Keratinocyte (primary cell): ENCODE data around the gene CTAGE1. TPM values are rescaled to one million over a fixed set of nuclear protein-coding genes. Genes with fewer than 3 reads are reported as not detected.
"Not testable (repeated sequence)": the region's sequence is repeated elsewhere in the genome, so short reads cannot be mapped to it uniquely, and the experiment has no call there.

Experiments
- DNase-seq: peaks from one replicate; pipeline ENCODE4 v3.0.0-alpha.2; 2011; ENCODE audit warnings: low read depth, missing footprints, low spot score
- FAIRE-seq: peaks from 2 replicates; lab custom pipeline; 2011; peaks lifted over from hg19 to GRCh38; lab: Jason Lieb, UNC
- H2AFZ ChIP-seq: 2 replicates; pipeline ENCODE4 v1.6.0; 2012; ENCODE audit warnings: low read length, control low read depth, inconsistent platforms; ENCODE audit not compliant: control insufficient read depth
- H3K27ac ChIP-seq: 2 replicates; pipeline ENCODE4 v1.5.1; 2011; ENCODE audit warnings: low read length; ENCODE audit not compliant: control insufficient read depth, insufficient read depth
- H3K27me3 ChIP-seq: 3 replicates; pipeline ENCODE4 v1.6.0; 2011; ENCODE audit warnings: low read length; ENCODE audit not compliant: control insufficient read depth, insufficient read depth; ENCODE audit errors: extremely low read depth
- H3K36me3 ChIP-seq, 2 experiments: 2 replicates in 1 of 2; 3 replicates in 1 of 2; pipeline ENCODE4 v1.5.1; 2011; ENCODE audit warnings: low read length in 2 of 2, mild to moderate bottlenecking in 1 of 2; ENCODE audit not compliant: control insufficient read depth in 2 of 2, insufficient read depth in 2 of 2; ENCODE audit errors: extremely low read depth in 1 of 2
- H3K4me1 ChIP-seq: 3 replicates; pipeline ENCODE4 v1.5.1; 2011; ENCODE audit warnings: low read length; ENCODE audit not compliant: control insufficient read depth, insufficient read depth; ENCODE audit errors: extremely low read depth
- H3K4me2 ChIP-seq: 3 replicates; pipeline ENCODE4 v1.6.0; 2011; ENCODE audit warnings: low read depth, low read length; ENCODE audit not compliant: control insufficient read depth, insufficient read depth; ENCODE audit errors: extremely low read depth
- H3K4me3 ChIP-seq, 3 experiments: fragments of 200-600 bp in 1 of 3; sonication (generic) in 1 of 3; 2 replicates in 2 of 3; 3 replicates in 1 of 3; pipeline ENCODE4 v1.5.1; 2011 to 2016; ENCODE audit warnings: low read length in 3 of 3, mild to moderate bottlenecking in 3 of 3, control low read depth in 2 of 3, inconsistent platforms in 1 of 3, low read depth in 1 of 3, mixed read lengths in 1 of 3, mixed run types in 1 of 3, moderate library complexity in 1 of 3; ENCODE audit not compliant: control insufficient read depth in 2 of 3, insufficient read depth in 2 of 3; ENCODE audit errors: extremely low read depth in 1 of 3
- H3K79me2 ChIP-seq: 2 replicates; pipeline ENCODE4 v1.6.0; 2012; ENCODE audit warnings: low read length; ENCODE audit not compliant: control insufficient read depth, insufficient read depth
- H3K9ac ChIP-seq: 3 replicates; pipeline ENCODE4 v1.6.0; 2011; ENCODE audit warnings: low read length; ENCODE audit not compliant: control insufficient read depth, insufficient read depth; ENCODE audit errors: extremely low read depth
- H3K9me1 ChIP-seq: 3 replicates; pipeline ENCODE4 v1.6.0; 2011; ENCODE audit warnings: low read length; ENCODE audit not compliant: control insufficient read depth, insufficient read depth; ENCODE audit errors: extremely low read depth
- H3K9me3 ChIP-seq: 2 replicates; pipeline ENCODE4 v1.5.1; 2012; ENCODE audit warnings: low read depth, low read length; ENCODE audit not compliant: control insufficient read depth
- H4K20me1 ChIP-seq: 3 replicates; pipeline ENCODE4 v1.6.0; 2011; ENCODE audit warnings: low read length; ENCODE audit not compliant: control insufficient read depth, insufficient read depth; ENCODE audit errors: extremely low read depth
- EZH2 ChIP-seq: IDR thresholded peaks from one replicate; pipeline ENCODE4 v1.6.1; 2012; ENCODE audit warnings: inconsistent platforms, mild to moderate bottlenecking, low read length, moderate library complexity
- dilution Hi-C: fragments of 300-500 bp; cut with MboI; formaldehyde crosslinking; loops from one replicate; pipeline ENCODE4 v1.7.0; 2020; ENCODE audit warnings: low sequenced_read_pairs; ENCODE audit not compliant: extremely low pct_ligation_motif_present
- polyA plus RNA-seq, 5 experiments: library from polyadenylated mRNA; depleted of rRNA in 3 of 5; stranded (reverse) in 3 of 5; stranded (forward) in 1 of 5; unstranded in 1 of 5; fragments of >200 nt; gene quantifications; 1 replicate in 1 of 5; 2 replicates in 3 of 5; 3 replicates in 1 of 5; pipeline versions ENCODE4 v1.2.1 to v1.2.3, GENCODE V29; 2011 to 2012; ENCODE audit warnings: missing spikeins in 2 of 5, low read depth in 1 of 5, low replicate concordance in 1 of 5
- TF ChIP-seq, protein P1 (sequence below), 3 experiments: IDR thresholded peaks in 1 of 3; conservative IDR thresholded peaks in 1 of 3; optimal IDR thresholded peaks in 1 of 3; 2 replicates in 2 of 3; 3 replicates in 1 of 3; pipeline versions ENCODE3 to v1.5.1; 2011; ENCODE audit warnings: low read length in 3 of 3, mild to moderate bottlenecking in 3 of 3, moderate library complexity in 2 of 3, control low read depth in 1 of 3, inconsistent platforms in 1 of 3; ENCODE audit not compliant: insufficient read depth in 2 of 3; ENCODE audit errors: extremely low read depth in 1 of 3

Gene CTAGE1
- polyA plus RNA-seq, 1 donor (not counting 4 experiments of a cell fraction or from before 2014, with no cell fraction given), result not detected

DNA sequence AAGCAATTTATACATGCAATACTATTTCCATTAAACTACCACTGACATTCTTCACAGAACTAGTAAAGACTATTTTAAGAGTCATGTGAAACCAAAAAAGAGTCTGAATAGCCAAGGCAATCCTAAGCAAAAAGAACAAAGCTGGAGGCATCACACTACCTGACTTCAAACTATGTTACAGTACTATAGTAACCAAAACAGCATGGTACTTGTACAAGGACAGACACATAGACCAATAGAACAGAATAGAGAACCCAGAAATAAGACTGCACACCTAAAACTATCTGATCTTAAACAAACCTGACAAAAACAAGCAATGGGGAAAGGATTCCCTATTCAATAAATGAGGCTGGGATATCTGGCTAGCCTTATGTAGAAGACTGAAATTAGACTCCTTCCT lies 32.0 kb upstream of the CTAGE1 start:
- dilution Hi-C loops, DNase-seq, H3K4me2 ChIP-seq, H3K27ac ChIP-seq, H3K79me2 ChIP-seq, H3K9ac ChIP-seq, H3K4me1 ChIP-seq, H2AFZ ChIP-seq, H3K36me3 ChIP-seq, H3K27me3 ChIP-seq, H3K4me3 ChIP-seq, H3K9me3 ChIP-seq, H4K20me1 ChIP-seq, H3K9me1 ChIP-seq, FAIRE-seq: not testable (repeated sequence)

DNA sequence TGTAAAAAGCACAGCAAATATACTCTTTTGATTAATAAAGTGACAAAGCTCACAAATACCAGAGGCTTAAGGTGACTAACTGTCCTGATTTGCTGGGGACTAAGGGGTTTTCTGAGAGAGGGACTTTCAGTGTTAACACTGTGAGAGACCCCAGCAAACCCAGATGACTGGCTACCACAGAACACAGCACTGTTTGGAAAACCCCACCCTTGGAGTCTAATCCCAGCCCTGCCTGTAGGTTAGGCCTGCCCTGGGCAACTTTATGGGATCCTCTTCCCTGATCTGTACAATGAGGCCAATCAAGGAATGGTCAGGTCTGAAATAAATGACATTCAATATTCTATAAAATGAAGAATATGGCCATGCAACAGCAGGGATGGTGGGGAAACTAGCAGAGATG lies 30.5 kb upstream of the CTAGE1 start:
- dilution Hi-C loops, result no loop called here
- H3K79me2 ChIP-seq, result no peaks in the 10 kb centered on the region
- no peaks in the 10 kb centered on the region for H3K36me3 ChIP-seq
- H3K4me2 ChIP-seq, result no peak overlapping the region
- no peak overlapping the region for H3K9ac ChIP-seq
- DNase-seq, result no peak
- TF ChIP-seq, protein P1, sequence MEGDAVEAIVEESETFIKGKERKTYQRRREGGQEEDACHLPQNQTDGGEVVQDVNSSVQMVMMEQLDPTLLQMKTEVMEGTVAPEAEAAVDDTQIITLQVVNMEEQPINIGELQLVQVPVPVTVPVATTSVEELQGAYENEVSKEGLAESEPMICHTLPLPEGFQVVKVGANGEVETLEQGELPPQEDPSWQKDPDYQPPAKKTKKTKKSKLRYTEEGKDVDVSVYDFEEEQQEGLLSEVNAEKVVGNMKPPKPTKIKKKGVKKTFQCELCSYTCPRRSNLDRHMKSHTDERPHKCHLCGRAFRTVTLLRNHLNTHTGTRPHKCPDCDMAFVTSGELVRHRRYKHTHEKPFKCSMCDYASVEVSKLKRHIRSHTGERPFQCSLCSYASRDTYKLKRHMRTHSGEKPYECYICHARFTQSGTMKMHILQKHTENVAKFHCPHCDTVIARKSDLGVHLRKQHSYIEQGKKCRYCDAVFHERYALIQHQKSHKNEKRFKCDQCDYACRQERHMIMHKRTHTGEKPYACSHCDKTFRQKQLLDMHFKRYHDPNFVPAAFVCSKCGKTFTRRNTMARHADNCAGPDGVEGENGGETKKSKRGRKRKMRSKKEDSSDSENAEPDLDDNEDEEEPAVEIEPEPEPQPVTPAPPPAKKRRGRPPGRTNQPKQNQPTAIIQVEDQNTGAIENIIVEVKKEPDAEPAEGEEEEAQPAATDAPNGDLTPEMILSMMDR (optimal IDR thresholded peaks at IDR 0.05 in 1 of 3, IDR thresholded peaks at IDR 0.05 in 1 of 3, conservative IDR thresholded peaks at IDR 0.05 in 1 of 3; ENCODE audit: extremely low read depth in 1 of 3, insufficient read depth in 2 of 3, low read length in 3 of 3), result no peak
- TF ChIP-seq EZH2, result no peak
- H2AFZ ChIP-seq, result no peak overlapping the region
- H4K20me1 ChIP-seq, result no peaks in the 10 kb centered on the region
- H3K4me3 ChIP-seq, result no peak overlapping the region
- no peak overlapping the region for H3K27ac ChIP-seq
- H3K27me3 ChIP-seq, result no peaks in the 10 kb centered on the region
- H3K4me1 ChIP-seq, result no peaks in the 10 kb centered on the region
- no peaks in the 10 kb centered on the region for H3K9me1 ChIP-seq
- no peak for FAIRE-seq
- H3K9me3 ChIP-seq, result peaks cover 8% of the 10 kb centered on the region

DNA sequence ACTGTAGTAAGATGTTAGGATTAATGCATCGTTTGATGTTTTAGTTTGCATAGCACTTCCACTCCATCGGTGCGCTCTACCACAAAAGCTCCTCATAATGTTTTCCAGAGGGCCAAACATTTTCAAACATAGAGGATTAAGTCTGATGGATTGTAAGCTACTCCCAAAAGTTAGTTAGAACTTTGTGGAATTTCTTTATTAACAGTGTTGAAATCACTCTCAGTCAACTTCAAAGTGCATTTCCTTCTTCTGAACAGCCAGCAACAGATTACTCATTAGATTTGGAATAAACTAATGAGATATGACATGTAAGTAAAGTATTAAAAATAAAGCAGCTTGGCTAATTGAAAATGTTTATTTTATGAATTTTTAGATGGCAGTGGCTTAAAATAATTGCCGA lies 30.1 kb upstream of the CTAGE1 start:
- no peak for FAIRE-seq
- Histone ChIP-seq H3K9ac (no peak overlapping the region), H3K4me3 (no peak overlapping the region), H3K9me3 (peaks cover 8% of the 10 kb centered on the region), H2AFZ (no peak overlapping the region), H3K36me3 (no peaks in the 10 kb centered on the region), H3K27ac (no peak overlapping the region), H3K4me1 (no peaks in the 10 kb centered on the region), H4K20me1 (no peaks in the 10 kb centered on the region), H3K27me3 (no peaks in the 10 kb centered on the region), H3K79me2 (no peaks in the 10 kb centered on the region), H3K4me2 (no peak overlapping the region), H3K9me1 (no peaks in the 10 kb centered on the region)
- no peak for DNase-seq
- dilution Hi-C loops, result no loop called here
- TF ChIP-seq, protein P1 (optimal IDR thresholded peaks at IDR 0.05 in 1 of 3, IDR thresholded peaks at IDR 0.05 in 1 of 3, conservative IDR thresholded peaks at IDR 0.05 in 1 of 3; ENCODE audit: extremely low read depth in 1 of 3, insufficient read depth in 2 of 3, low read length in 3 of 3), result no peak
